ENCODE measurements around the gene FAM163A.

DNA sequence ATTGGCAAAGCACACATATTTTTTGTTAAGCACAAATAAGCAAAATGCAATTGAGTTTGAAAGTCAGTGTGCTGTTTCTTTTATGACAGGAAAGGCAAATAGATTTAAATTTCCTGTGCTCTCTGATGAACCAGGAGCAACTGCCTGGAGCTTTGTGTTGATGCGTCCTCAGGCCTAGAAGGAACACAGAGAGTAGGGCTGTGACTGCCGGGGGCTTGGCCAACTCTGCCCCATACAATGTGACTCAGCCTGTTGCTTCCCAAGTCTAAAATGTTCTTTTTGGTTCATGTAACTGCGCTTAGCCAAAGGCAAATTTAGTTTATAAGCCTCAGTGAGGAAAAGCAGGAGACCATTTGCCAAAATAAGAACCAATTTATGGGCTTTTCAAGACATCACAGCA is 97.0 kb downstream of the FAM163A start:
- TF ChIP-seq, protein P1, sequence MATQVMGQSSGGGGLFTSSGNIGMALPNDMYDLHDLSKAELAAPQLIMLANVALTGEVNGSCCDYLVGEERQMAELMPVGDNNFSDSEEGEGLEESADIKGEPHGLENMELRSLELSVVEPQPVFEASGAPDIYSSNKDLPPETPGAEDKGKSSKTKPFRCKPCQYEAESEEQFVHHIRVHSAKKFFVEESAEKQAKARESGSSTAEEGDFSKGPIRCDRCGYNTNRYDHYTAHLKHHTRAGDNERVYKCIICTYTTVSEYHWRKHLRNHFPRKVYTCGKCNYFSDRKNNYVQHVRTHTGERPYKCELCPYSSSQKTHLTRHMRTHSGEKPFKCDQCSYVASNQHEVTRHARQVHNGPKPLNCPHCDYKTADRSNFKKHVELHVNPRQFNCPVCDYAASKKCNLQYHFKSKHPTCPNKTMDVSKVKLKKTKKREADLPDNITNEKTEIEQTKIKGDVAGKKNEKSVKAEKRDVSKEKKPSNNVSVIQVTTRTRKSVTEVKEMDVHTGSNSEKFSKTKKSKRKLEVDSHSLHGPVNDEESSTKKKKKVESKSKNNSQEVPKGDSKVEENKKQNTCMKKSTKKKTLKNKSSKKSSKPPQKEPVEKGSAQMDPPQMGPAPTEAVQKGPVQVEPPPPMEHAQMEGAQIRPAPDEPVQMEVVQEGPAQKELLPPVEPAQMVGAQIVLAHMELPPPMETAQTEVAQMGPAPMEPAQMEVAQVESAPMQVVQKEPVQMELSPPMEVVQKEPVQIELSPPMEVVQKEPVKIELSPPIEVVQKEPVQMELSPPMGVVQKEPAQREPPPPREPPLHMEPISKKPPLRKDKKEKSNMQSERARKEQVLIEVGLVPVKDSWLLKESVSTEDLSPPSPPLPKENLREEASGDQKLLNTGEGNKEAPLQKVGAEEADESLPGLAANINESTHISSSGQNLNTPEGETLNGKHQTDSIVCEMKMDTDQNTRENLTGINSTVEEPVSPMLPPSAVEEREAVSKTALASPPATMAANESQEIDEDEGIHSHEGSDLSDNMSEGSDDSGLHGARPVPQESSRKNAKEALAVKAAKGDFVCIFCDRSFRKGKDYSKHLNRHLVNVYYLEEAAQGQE (IDR thresholded peaks at IDR 0.05; ENCODE audit: insufficient read depth in 1 of 2, low read depth in 2 of 2, low read length in 2 of 2), result no peak
- TF ChIP-seq POLR2AphosphoS5 (IDR thresholded peaks at IDR 0.05; ENCODE audit: low read depth, low read length) (no peak), TAF1 (IDR thresholded peaks at IDR 0.05; ENCODE audit: borderline replicate concordance, insufficient read depth, low read length) (no peak), SIN3A (IDR thresholded peaks at IDR 0.05; ENCODE audit: borderline replicate concordance, insufficient read depth, low read length) (no peak), FOXP2 (optimal IDR thresholded peaks at IDR 0.05; ENCODE audit: borderline replicate concordance, extremely low read depth, extremely low read length, insufficient read depth) (no peak)
